GM10248 (cell line): ENCODE results near the gene SLC18B1.

Experiments used
- CTCF ChIA-PET: fragments of 300-600 bp; sonication (Branson Sonifier 250); formaldehyde crosslinking; extraction: SDS; loops from one replicate; lab custom pipeline; 2021; ENCODE audit warnings: antibody characterized with exemption; lab: Yijun Ruan, JAX
- POLR2A ChIA-PET: fragments of 350-650 bp; sonication (Branson Sonifier 250); formaldehyde crosslinking; extraction: SDS; loops from one replicate; lab custom pipeline; 2020; ENCODE audit warnings: antibody characterized with exemption; lab: Yijun Ruan, JAX
- DNase-seq: peaks from one replicate; pipeline ENCODE4 v3.0.0; 2012; ENCODE audit errors: extremely low spot score
- CTCF ChIP-seq: IDR thresholded peaks from 2 replicates; pipeline ENCODE4 v1.5.1; 2012; ENCODE audit warnings: mild to moderate bottlenecking, low read depth; ENCODE audit errors: extremely low read depth, missing control alignments, control extremely low read depth

Gene SLC18B1

DNA sequence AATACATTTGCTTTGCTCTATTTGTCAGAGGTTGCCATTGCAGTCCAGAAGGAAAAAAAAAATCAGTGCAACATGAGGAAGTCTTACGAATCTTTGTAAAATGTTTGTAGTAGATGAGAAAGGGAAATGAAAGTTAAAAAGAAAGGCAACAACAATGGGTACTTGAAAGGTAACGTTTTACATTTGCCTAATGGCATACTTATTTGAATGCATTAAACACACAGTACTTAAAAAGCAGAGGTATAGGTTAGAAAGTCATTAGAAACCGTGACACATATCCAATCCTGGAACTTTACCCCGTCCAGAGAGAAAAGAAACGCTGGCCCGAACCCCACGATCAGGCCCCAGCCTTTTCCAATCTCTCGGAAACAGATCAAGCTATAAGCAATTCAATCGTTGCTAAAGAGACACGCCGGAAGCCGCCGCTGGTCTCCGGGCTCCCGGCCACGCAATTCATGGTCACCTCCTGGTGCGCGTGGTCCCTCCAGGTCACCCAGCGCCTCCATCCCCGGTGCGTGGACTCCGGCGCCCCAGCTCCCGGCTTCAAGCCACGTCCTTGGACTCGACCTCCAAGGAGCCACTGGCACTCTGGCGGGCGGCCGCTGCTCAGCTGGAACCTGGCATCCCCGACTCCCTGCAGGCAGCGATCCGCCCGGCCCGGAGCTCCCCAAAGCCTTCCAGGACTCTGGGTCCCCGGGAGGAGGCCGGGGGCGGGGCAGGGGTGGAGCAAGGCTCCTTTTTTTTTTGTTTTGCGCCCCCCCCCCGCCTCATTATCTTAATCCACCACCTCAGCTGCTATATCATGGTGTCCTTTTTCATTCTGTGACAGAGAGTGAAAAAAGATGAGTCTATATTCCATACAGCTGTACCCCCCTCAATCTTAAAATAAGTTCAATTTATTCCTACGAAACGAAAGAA is at the start of gene SLC18B1:
Gene SLC18B1 (minus strand): TSS at position 687 of the 918 bp plus-strand sequence. CDS start 181 bp downstream, at position 506.
- peak; percentile 48 for DNase-seq
- POLR2A ChIA-PET, result interaction anchor here (0.9 to 1.5 kb wide), 2 partner anchors 16 to 19 kb away, joined by 4 read pairs; partner anchors contain the start of gene RPS12
- CTCF ChIA-PET, result interaction anchor here (0.7 to 8.2 kb wide), 18 partner anchors 9 to 518 kb away, joined by 3 to 101 read pairs (median 5); partner anchors contain the start of gene RPS12
- TF ChIP-seq CTCF, result no peak

DNA sequence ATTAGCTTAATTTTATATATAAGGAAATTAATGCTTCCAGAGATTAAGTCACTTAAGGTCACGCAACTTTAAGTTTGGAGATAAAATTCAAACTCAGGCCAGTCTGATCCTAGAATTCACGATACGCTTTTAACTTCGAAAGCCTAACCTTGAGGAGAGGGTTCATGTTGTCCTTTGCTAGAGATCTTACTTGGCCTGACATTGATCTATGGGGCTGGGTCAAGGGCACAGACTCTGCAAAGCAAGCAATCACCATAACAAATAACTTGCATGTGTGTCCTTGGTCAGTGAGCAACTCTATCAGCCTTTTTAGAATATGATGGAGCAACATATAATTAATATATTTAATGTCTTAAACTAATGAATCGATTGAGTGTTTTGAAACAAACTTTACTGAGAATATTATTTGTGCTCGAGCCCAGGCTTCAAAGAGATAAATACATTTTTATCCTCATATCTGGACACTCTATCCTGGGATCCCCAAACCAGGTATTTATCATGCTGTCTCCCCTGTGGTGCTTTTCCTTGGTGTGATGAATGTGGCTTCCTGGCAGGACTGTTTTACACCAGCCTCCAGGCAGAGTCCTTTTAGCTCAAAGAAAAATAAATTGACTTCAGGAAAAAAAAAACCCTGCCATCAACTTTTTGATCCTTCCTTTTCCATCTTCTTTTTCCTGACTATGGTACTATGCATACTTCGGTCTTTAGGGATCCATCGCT is 45.0 kb upstream of the SLC18B1 start:
- POLR2A ChIA-PET, result no interaction called here
- TF ChIP-seq CTCF, result no peak

DNA sequence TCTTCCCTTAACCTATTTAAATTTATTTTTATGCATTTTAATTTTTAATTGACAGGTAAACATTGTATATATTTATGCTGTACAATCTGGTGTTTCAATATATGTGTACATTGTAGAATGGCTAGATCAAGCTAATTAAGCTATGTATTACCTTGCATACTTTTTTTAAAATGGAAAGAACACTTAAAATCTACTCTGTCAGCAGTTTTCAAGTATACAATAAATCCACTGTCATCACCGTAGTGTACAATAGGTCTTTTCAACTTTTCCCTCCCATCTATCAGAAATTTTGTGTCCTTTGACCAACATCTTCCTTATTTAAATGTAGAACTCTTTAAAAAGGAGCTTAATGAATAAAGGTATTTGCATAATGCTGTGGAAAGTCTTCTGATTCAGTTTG is 43.5 kb upstream of the SLC18B1 start:
- ChIA-PET POLR2A (no interaction called here), CTCF (no interaction called here)
- no peak for TF ChIP-seq CTCF

More for the DNA sequence above, 45.0 kb upstream of the SLC18B1 start:
- CTCF ChIA-PET, result interaction anchor here (1.0 kb wide), 1 partner anchor 9 kb away, joined by 3 read pairs; no protein-coding TSS in a partner anchor
- no peak for DNase-seq

GRCh38 chr6:132832891-132833290 is 34.5 kb upstream of the SLC18B1 start:
- ChIA-PET CTCF (interaction anchor here (1.6 kb wide), 1 partner anchor 9 kb away, joined by 4 read pairs; no protein-coding TSS in a partner anchor), POLR2A (no interaction called here)
- DNase-seq, result no peak
- no peak for TF ChIP-seq CTCF

More for the DNA sequence above, 43.5 kb upstream of the SLC18B1 start:
- no peak for DNase-seq

DNA sequence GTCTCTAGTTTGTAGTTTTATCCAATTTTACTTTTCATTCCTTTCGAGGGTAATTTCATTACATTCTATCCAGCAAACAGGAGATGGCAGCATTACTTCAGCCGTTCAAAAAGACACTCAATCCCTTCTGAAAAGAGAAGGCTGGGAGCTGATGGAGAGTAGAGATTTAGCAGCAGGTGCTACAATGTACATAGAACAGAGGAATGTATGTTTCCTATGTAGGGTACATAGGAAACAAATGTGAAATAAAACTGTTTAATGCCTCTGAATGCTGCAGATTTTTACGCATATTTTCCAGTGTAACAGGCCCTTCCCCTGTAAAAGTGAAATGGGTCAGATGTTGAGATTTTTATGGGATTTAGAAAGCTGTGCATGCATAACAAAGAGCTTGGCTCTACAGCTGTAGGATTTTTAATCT is 31.9 kb upstream of the SLC18B1 start:
- peak; percentile 37 for TF ChIP-seq CTCF
- ChIA-PET CTCF (interaction anchor here (1.0 to 1.5 kb wide), 8 partner anchors 9 to 722 kb away, joined by 3 to 13 read pairs (median 3); no protein-coding TSS in a partner anchor), POLR2A (no interaction called here)
- DNase-seq, result no peak
